SJCRH30 (cell line): Measurements from ENCODE around the gene TTC14. TPM values are rescaled to one million over a fixed set of nuclear protein-coding genes. Genes with fewer than 3 reads are reported as not detected.

Experiments
- total RNA-seq: library from RNA; depleted of rRNA; stranded (reverse); fragments of >200 nt; shearing (Covaris generic); gene quantifications from 2 replicates; pipeline ENCODE4 v1.2.3, GENCODE V29; 2014; rRNA removed

TTC14 gene
- total RNA-seq, 1 experiment from 2014 or later: 30.1 TPM

Other genes starting within 250 kb of the TTC14 start
- not detected in 2 replicates for gene CCDC39, start 77.3 kb downstream of the TTC14 start, total RNA-seq